Measurements from ENCODE around the gene RAD51B. TPM values are rescaled to one million over a fixed set of nuclear protein-coding genes. Genes with fewer than 3 reads are reported as not detected.
A peak's percentile ranks its signal among the peaks of the same experiment; 100 is the strongest.
"Not testable (repeated sequence)": the region's sequence is repeated elsewhere in the genome, so short reads cannot be mapped to it uniquely, and the experiment has no call there.

Gene RAD51B
- total RNA-seq, 6 experiments from 2014 or later, result 2.7 to 5.8 (median 4.3) TPM

DNA sequence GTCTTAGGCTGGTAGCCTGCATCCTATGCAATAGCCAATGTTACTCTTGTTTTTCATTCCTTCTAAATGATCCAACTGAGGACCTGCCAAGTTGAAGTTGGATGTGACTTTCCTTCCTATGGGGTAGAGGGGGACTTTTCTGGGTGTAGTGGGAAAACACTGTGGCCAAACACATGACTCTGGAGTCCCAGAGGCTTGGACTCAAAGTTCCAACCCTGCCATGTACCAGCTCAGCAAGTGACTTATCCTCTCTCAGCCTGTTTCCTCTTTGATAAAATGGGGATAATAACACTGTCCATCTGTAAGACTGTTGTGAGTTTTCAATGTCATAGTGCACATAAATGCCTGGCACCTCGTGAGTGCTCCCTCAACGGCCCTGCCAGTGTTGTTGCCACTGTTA, 876.3 kb downstream of the RAD51B start:
- TF ChIP-seq, protein P1, sequence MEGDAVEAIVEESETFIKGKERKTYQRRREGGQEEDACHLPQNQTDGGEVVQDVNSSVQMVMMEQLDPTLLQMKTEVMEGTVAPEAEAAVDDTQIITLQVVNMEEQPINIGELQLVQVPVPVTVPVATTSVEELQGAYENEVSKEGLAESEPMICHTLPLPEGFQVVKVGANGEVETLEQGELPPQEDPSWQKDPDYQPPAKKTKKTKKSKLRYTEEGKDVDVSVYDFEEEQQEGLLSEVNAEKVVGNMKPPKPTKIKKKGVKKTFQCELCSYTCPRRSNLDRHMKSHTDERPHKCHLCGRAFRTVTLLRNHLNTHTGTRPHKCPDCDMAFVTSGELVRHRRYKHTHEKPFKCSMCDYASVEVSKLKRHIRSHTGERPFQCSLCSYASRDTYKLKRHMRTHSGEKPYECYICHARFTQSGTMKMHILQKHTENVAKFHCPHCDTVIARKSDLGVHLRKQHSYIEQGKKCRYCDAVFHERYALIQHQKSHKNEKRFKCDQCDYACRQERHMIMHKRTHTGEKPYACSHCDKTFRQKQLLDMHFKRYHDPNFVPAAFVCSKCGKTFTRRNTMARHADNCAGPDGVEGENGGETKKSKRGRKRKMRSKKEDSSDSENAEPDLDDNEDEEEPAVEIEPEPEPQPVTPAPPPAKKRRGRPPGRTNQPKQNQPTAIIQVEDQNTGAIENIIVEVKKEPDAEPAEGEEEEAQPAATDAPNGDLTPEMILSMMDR (IDR thresholded peaks at IDR 0.05), result no peak
- no peak for TF ChIP-seq POLR2A (IDR thresholded peaks at IDR 0.05)
- 80% methylated on average over 2 of the region's 2 CpGs for WGBS (ENCODE audit: insufficient coverage, low coverage, low lambda C conversion rate, missing lambda C conversion rate)
- no peaks in the 10 kb centered on the region for H3K36me3 ChIP-seq
- no peaks in the 10 kb centered on the region for H3K9me3 ChIP-seq
- intact Hi-C loops (cut with DNase I), result no loop called here
- no peak overlapping the region for H3K27ac ChIP-seq
- no peak overlapping the region for H3K4me3 ChIP-seq
- peak in 1 of 4 donors; percentile 17 for ATAC-seq
- no peaks in the 10 kb centered on the region for H3K4me1 ChIP-seq
- no peaks in the 10 kb centered on the region for H3K27me3 ChIP-seq
- DNase-seq, result no peak

DNA sequence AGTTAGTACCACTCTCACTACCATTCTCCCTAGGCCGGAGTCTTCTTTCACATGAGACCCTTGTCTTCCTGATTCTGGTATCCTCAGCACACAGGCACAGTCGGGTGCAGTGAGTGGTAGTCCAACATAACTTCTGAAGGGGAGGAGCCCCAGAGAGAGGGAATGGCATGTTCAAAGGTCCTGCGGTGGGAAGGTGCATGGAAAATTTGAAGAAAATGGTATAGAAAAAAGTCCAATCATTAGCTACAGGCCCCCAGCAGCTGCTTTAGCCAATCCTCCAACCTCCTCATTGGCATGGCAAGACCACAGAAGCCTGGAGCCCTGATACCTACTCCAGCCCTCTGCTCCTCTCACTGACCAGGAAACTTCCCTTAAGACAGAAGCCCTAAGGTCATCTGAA, 876.7 kb downstream of the RAD51B start:
- Histone ChIP-seq H3K27me3 (no peaks in the 10 kb centered on the region), H3K4me3 (no peak overlapping the region), H3K9me3 (no peaks in the 10 kb centered on the region), H3K36me3 (no peaks in the 10 kb centered on the region), H3K4me1 (no peaks in the 10 kb centered on the region), H3K27ac (no peak overlapping the region)
- peak in 1 of 3 donors; percentile 30 for DNase-seq
- no peak for ATAC-seq
- WGBS (ENCODE audit: insufficient coverage, low coverage, low lambda C conversion rate, missing lambda C conversion rate), result 84% methylated on average over 3 of the region's 3 CpGs
- no peak for TF ChIP-seq POLR2A (IDR thresholded peaks at IDR 0.05)
- TF ChIP-seq, protein P1 (IDR thresholded peaks at IDR 0.05), result no peak
- intact Hi-C loops (cut with DNase I), result no loop called here

DNA sequence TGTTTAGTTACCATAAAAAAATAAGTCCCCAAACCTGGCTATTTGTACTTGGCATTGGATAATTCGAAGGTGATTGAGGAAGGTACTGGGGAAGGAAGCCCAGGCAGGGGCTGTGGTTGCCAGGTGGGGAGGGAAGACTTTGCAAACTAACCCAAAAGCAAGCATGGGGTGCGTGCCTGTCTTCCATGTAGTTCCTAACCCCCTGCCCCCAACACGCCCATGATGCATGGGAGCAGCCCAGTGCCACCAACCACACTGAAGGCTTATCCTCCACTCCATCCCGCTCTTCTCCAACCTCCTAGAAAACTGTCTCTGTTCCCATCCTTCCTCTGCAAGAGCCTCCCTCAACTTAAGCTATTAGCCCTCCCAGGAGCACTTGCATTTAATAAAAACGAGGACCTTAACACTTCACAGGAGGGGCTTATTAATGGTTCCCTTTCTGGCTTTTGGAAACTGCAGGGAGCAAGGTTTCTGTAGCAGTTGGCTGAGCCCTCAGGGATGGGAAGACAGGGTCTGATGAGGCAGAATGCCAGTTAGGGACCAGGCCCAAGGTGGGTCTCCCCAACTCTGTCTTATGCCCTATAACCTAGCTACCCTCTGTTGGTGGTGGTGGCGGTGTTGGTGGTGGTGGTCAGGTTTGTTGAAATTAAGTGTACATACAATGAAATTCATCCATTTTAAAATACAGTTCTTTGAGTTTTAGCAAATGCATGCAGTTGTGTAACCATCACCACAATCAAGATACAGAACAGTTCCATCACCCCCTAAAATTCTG, 877.3 kb downstream of the RAD51B start:
- no peak for ATAC-seq
- no peak overlapping the region for H3K27ac ChIP-seq
- no peak overlapping the region for H3K4me3 ChIP-seq
- H3K36me3 ChIP-seq, result no peaks in the 10 kb centered on the region
- peak in 1 of 3 donors; percentile 30 for DNase-seq
- intact Hi-C loops (cut with DNase I), result no loop called here
- no peaks in the 10 kb centered on the region for H3K4me1 ChIP-seq
- H3K9me3 ChIP-seq, result no peaks in the 10 kb centered on the region
- TF ChIP-seq, protein P1 (IDR thresholded peaks at IDR 0.05), result no peak
- TF ChIP-seq POLR2A (IDR thresholded peaks at IDR 0.05), result no peak
- WGBS (ENCODE audit: insufficient coverage, low coverage, low lambda C conversion rate, missing lambda C conversion rate), result 92% methylated on average over 3 of the region's 6 CpGs
- no peaks in the 10 kb centered on the region for H3K27me3 ChIP-seq

DNA sequence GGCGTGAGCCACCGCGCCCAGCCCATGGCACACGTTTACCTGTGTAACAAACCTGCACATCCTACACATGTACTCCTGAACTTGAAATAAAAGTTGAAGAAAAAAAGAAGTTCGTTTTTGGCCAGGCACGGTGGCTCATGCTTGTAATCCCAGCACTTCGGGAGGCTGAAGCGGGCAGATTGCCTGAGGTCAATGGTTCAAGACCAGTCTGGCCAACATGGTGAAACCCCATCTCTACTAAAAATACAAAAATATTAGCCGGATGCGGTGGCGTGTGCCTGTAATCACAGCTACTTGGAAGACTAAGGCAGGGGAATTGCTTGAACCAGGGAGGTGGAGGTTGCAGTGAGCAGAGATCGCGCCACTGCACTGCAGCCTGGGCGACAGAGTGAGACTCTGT, 879.2 kb downstream of the RAD51B start:
- whole genome bisulfite sequencing (ENCODE audit: insufficient coverage, low coverage, low lambda C conversion rate, missing lambda C conversion rate), result 89% methylated on average over 14 of the region's 14 CpGs
- H3K9me3 ChIP-seq; intact Hi-C loops (cut with DNase I); H3K27me3 ChIP-seq; ATAC-seq; H3K4me3 ChIP-seq; H3K36me3 ChIP-seq; H3K4me1 ChIP-seq; H3K27ac ChIP-seq: not testable (repeated sequence)
- DNase-seq, result peak in 1 of 3 donors; percentile 18

DNA sequence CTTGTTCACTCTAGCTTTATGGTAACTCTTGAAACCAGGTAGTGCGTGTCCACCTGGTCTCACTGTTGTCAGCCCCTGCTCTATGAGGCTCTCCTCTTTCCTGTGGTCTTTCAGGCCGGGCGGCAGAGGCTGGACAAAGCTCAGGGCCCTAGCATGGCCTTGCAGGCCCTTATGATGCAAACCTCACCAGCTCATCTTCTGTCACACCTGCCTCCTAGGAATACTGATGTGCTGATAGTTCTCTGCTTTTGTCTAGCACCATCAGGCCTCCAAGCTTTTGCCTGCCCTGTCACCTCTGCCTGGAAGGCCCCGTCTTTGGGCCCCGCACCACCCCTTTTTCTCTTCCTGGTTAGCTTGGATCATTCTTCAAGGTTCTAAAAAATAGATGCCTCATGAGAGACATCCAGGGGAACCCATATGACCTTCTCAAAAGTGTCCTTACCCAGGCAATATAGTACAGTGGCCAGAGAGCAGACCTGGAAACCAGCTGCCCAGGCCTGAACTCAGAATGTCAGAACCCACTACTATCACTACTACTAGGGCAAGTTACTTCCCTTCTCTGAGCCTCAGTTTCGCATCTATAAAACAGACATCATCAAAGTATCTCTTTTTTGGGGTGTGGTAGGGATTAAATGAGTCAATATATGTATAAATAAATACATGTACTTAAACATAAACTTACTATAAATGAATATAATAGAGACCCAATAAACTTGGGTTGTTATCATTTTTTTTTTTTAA, 881.6 kb downstream of the RAD51B start:
- ATAC-seq (no peak), DNase-seq (no peak)
- Histone ChIP-seq H3K27ac (no peak overlapping the region), H3K4me3 (no peak overlapping the region), H3K36me3 (no peaks in the 10 kb centered on the region), H3K4me1 (peaks cover 0 to 17% (median 0%) of the 10 kb centered on the region in 4 donors), H3K27me3 (no peaks in the 10 kb centered on the region), H3K9me3 (no peaks in the 10 kb centered on the region)
- WGBS (ENCODE audit: insufficient coverage, low coverage, low lambda C conversion rate, missing lambda C conversion rate), result 99% methylated on average over 4 of the region's 6 CpGs
- TF ChIP-seq, protein P1 (IDR thresholded peaks at IDR 0.05), result no peak
- TF ChIP-seq POLR2A (IDR thresholded peaks at IDR 0.05), result no peak
- intact Hi-C loops (cut with DNase I), result no loop called here
